Dermis microvascular lymphatic vessel endothelial cell (primary cell): Measurements from ENCODE around the gene SLC17A9. TPM values are rescaled to one million over a fixed set of nuclear protein-coding genes. Genes with fewer than 3 reads are reported as not detected.

Source experiments
- DNase-seq, 2 donors: peaks; one replicate each; pipeline versions ENCODE4 v3.0.0 to v3.0.0-alpha.2; 2010; ENCODE audit warnings: low read depth in 2 of 2
- total RNA-seq: library from RNA; depleted of rRNA; stranded (reverse); fragments of >200 nt; gene quantifications from 2 replicates; pipeline ENCODE4 v1.2.1, GENCODE V29; 2014

The SLC17A9 gene
- total RNA-seq, 1 donor from 2014 or later = 5.4 TPM

DNA sequence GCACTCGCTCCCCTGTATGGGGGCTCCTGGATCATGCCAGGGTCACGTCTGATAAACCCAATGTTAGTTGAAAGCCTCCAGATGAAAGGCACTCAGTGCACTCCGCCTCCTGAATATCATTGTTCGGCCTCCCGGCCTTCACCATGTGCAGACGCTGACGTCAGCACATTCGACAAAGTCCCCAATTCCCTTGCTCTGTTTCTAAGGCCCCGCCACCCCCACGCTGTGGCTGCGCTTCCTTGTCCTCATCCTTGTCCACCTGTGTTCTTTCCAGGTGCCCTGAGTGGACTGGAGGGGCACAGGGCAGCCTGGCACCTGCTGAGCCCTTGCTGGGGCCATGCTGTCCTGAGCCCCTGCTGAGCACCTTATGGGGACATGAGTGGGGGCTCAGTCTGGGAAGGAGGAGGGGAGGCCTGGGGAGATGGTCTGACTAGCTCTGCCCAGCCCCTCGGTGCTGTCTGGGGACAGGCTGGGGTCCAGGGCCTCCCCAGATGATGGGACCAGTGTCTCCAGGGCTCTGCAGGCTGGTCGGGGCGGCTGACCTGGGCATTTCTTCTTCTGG lies 64.1 kb downstream of the SLC17A9 start:
- DNase-seq = no peak

- DNase-seq = no peak
Observed at GRCh38 chr20:63017076-63017825, 64.7 kb downstream of the SLC17A9 start.

GRCh38 chr20:63017826-63018411 lies 65.4 kb downstream of the SLC17A9 start:
- no peak for DNase-seq

Other genes starting within 250 kb of the SLC17A9 start
- gene NTSR1, start 243.9 kb upstream of the SLC17A9 start, total RNA-seq = under 0.01 TPM in 2 replicates
- 15.4 and 17.1 TPM in 2 replicates for gene MRGBP, start 156.2 kb upstream of the SLC17A9 start, total RNA-seq
- gene OGFR, start 147.9 kb upstream of the SLC17A9 start, total RNA-seq = 18.2 and 29.2 TPM in 2 replicates
- gene COL9A3, start 135.7 kb upstream of the SLC17A9 start, total RNA-seq = 0.38 and 1.0 TPM in 2 replicates
- 9.5 and 10.1 TPM in 2 replicates for gene TCFL5, start 90.9 kb upstream of the SLC17A9 start, total RNA-seq
- gene DIDO1, start 26.2 kb upstream of the SLC17A9 start, total RNA-seq = 20.4 and 29.5 TPM in 2 replicates
- 34.8 and 41.7 TPM in 2 replicates for gene GID8, start 14.6 kb upstream of the SLC17A9 start, total RNA-seq
- not detected in 2 replicates for gene BHLHE23, start 54.3 kb downstream of the SLC17A9 start, total RNA-seq